Suprapubic skin (tissue), 4 donors: ENCODE results near the gene NPBWR2.

Experiments
- CTCF ChIP-seq, 2 donors: fragments of 200-600 bp in 1 of 2; fragments of 450-650 bp in 1 of 2; sonication (generic) in 1 of 2; IDR thresholded peaks; one replicate each; pipeline ENCODE4 v1.5.1; 2016 to 2019; ENCODE audit warnings: antibody characterized with exemption in 2 of 2, mild to moderate bottlenecking in 1 of 2, moderate library complexity in 1 of 2
- EP300 ChIP-seq: sonication (generic); formaldehyde crosslinking; IDR thresholded peaks from one replicate; pipeline ENCODE4 v1.6.1; 2017; ENCODE audit warnings: antibody characterized with exemption
- POLR2AphosphoS5 ChIP-seq, 3 donors: sonication (generic); formaldehyde crosslinking; IDR thresholded peaks; one replicate each; pipeline ENCODE4 v1.6.1; 2017; ENCODE audit warnings: antibody characterized with exemption in 3 of 3

- TF ChIP-seq POLR2AphosphoS5 (IDR thresholded peaks at IDR 0.05) (no peak), CTCF (IDR thresholded peaks at IDR 0.05) (no peak), EP300 (no peak)
Observed at GRCh38 chr20:64106435-64106961, 867 bp downstream of the NPBWR2 start.
